ENCODE results near the gene RNGTT. TPM values are rescaled to one million over a fixed set of nuclear protein-coding genes. Genes with fewer than 3 reads are reported as not detected.

The RNGTT gene
- total and polyA plus RNA-seq, 8 donors = 1.8 to 31.6 (median 5.8) TPM

GRCh38 chr6:88807622-88808021 is 155.8 kb downstream of the RNGTT start:
- Histone ChIP-seq H3K27me3 (no peaks in the 10 kb centered on the region), H3K27ac (no peak overlapping the region), H3K4me1 (no peaks in the 10 kb centered on the region), H3K36me3 (peaks cover 0 to 5% (median 0%) of the 10 kb centered on the region in 4 donors), H3K9me3 (no peaks in the 10 kb centered on the region), H3K4me3 (no peak overlapping the region)
- intact Hi-C loops (cut with DNase I; ENCODE audit: low total_unique reads) = no loop called here
- TF ChIP-seq POLR2AphosphoS5 (IDR thresholded peaks at IDR 0.05) = no peak
- no peak for TF ChIP-seq EP300 (IDR thresholded peaks at IDR 0.05)
- TF ChIP-seq CTCF (IDR thresholded peaks at IDR 0.05) = no peak
- TF ChIP-seq POLR2A (IDR thresholded peaks at IDR 0.05) = no peak
- no peak for DNase-seq
- 89 to 100% (median 97%) methylated on average over 1 of the region's 1 CpG for WGBS, 5 donors

GRCh38 chr6:88806728-88807127 is 156.7 kb downstream of the RNGTT start:
- H3K9me3 ChIP-seq = no peaks in the 10 kb centered on the region
- intact Hi-C loops (cut with DNase I; ENCODE audit: low total_unique reads) = no loop called here
- H3K4me3 ChIP-seq = no peak overlapping the region
- peaks cover 0 to 5% (median 0%) of the 10 kb centered on the region in 4 donors for H3K36me3 ChIP-seq
- 94 to 99% (median 98%) methylated on average over 4 of the region's 4 CpGs for WGBS, 5 donors
- no peak for DNase-seq
- H3K4me1 ChIP-seq = no peaks in the 10 kb centered on the region
- TF ChIP-seq POLR2A (IDR thresholded peaks at IDR 0.05) (no peak), POLR2AphosphoS5 (IDR thresholded peaks at IDR 0.05) (no peak), CTCF (IDR thresholded peaks at IDR 0.05) (no peak), EP300 (IDR thresholded peaks at IDR 0.05) (no peak)
- H3K27ac ChIP-seq = no peak overlapping the region
- H3K27me3 ChIP-seq = no peaks in the 10 kb centered on the region

GRCh38 chr6:88804701-88805100 is 158.7 kb downstream of the RNGTT start:
- TF ChIP-seq POLR2AphosphoS5 (IDR thresholded peaks at IDR 0.05) (no peak), EP300 (IDR thresholded peaks at IDR 0.05) (no peak), POLR2A (IDR thresholded peaks at IDR 0.05) (no peak)
- Histone ChIP-seq H3K27ac (no peak overlapping the region), H3K36me3 (peaks cover 0 to 10% (median 5%) of the 10 kb centered on the region in 4 donors), H3K9me3 (no peaks in the 10 kb centered on the region), H3K4me1 (no peaks in the 10 kb centered on the region), H3K27me3 (no peaks in the 10 kb centered on the region), H3K4me3 (no peak overlapping the region)
- WGBS, 5 donors = 94 to 98% (median 98%) methylated on average over 2 of the region's 2 CpGs
- intact Hi-C loops (cut with DNase I; ENCODE audit: low total_unique reads) = no loop called here
- DNase-seq = no peak

- no peak overlapping the region for H3K27ac ChIP-seq
- peaks cover 0 to 7% (median 0%) of the 10 kb centered on the region in 4 donors for H3K36me3 ChIP-seq
- peak in 1 of 2 donors; percentile 34 for DNase-seq
- H3K9me3 ChIP-seq = no peaks in the 10 kb centered on the region
- no peaks in the 10 kb centered on the region for H3K27me3 ChIP-seq
- no peaks in the 10 kb centered on the region for H3K4me1 ChIP-seq
- H3K4me3 ChIP-seq = no peak overlapping the region
- TF ChIP-seq EP300 (IDR thresholded peaks at IDR 0.05) (no peak), POLR2AphosphoS5 (IDR thresholded peaks at IDR 0.05) (no peak), CTCF (IDR thresholded peaks at IDR 0.05) (no peak), POLR2A (IDR thresholded peaks at IDR 0.05) (no peak)
- intact Hi-C loops (cut with DNase I; ENCODE audit: low total_unique reads) = no loop called here
Observed at GRCh38 chr6:88785478-88785877, 177.9 kb downstream of the RNGTT start.

GRCh38 chr6:88780714-88781389 is 182.6 kb downstream of the RNGTT start:
- Histone ChIP-seq H3K27me3 (no peaks in the 10 kb centered on the region), H3K4me3 (no peak overlapping the region), H3K27ac (no peak overlapping the region), H3K36me3 (peaks cover 0 to 7% (median 0%) of the 10 kb centered on the region in 4 donors), H3K4me1 (no peaks in the 10 kb centered on the region), H3K9me3 (no peaks in the 10 kb centered on the region)
- peak in 1 of 2 donors; percentile 81 for DNase-seq
- WGBS, 5 donors = 40 to 58% (median 53%) methylated on average over 5 of the region's 5 CpGs
- no peak for TF ChIP-seq POLR2A (IDR thresholded peaks at IDR 0.05)
- peak in 5 of 7 experiments; percentile 29 to 77 (median 61) for TF ChIP-seq CTCF (IDR thresholded peaks at IDR 0.05)
- intact Hi-C loops (cut with DNase I; ENCODE audit: low total_unique reads) = no loop called here
